Upper lobe of left lung (tissue), 6 donors: ENCODE results near the gene CNKSR2. TPM values are rescaled to one million over a fixed set of nuclear protein-coding genes. Genes with fewer than 3 reads are reported as not detected.

Source experiments
- ATAC-seq, 2 donors: fragments of 200-7000 bp; cut with Tn5 transposase; one replicate each; pipeline ENCODE4 v1.9.1; 2022; ENCODE audit warnings: mild to moderate bottlenecking in 2 of 2, moderate library complexity in 2 of 2; ENCODE audit not compliant: low FRiP score in 2 of 2
- DNase-seq, 2 donors: peaks; one replicate each; pipeline ENCODE4 v3.0.0-alpha.2; 2019 to 2020
- H3K27ac ChIP-seq, 4 donors: fragments of 200-600 bp; sonication (generic); one replicate each; pipeline ENCODE4 v1.5.1; 2016 to 2019
- H3K27me3 ChIP-seq, 4 donors: fragments of 200-600 bp; sonication (generic); one replicate each; pipeline ENCODE4 v1.5.1; 2017 to 2019
- H3K36me3 ChIP-seq, 4 donors: fragments of 200-600 bp; sonication (generic); one replicate each; pipeline ENCODE4 v1.5.1; 2016 to 2019
- H3K4me1 ChIP-seq, 4 donors: fragments of 200-600 bp; sonication (generic); one replicate each; pipeline ENCODE4 v1.5.1; 2018 to 2019
- H3K4me3 ChIP-seq, 4 donors: fragments of 200-600 bp; sonication (generic); one replicate each; pipeline ENCODE4 v1.5.1; 2017 to 2019; ENCODE audit warnings: mild to moderate bottlenecking in 2 of 4, moderate library complexity in 1 of 4
- H3K9me3 ChIP-seq, 4 donors: fragments of 200-600 bp; sonication (generic); one replicate each; pipeline ENCODE4 v1.5.1; 2018 to 2019
- CTCF ChIP-seq, 6 experiments: fragments of 450-650 bp in 4 of 6; fragments of 200-600 bp in 2 of 6; sonication (generic) in 2 of 6; IDR thresholded peaks; one replicate each; pipeline ENCODE4 v1.5.1; 2016 to 2019; ENCODE audit warnings: antibody characterized with exemption in 6 of 6
- EP300 ChIP-seq, 4 donors: sonication (generic); formaldehyde crosslinking; IDR thresholded peaks; one replicate each; pipeline ENCODE4 v1.5.1; 2017; ENCODE audit warnings: antibody characterized with exemption in 4 of 4, control low read depth in 2 of 4
- POLR2A ChIP-seq, 4 donors: fragments of 450-650 bp; IDR thresholded peaks; one replicate each; pipeline ENCODE4 v1.5.1; 2016 to 2017; ENCODE audit warnings: antibody characterized with exemption in 4 of 4, mild to moderate bottlenecking in 2 of 4
- POLR2AphosphoS5 ChIP-seq, 2 donors: sonication (generic); formaldehyde crosslinking; IDR thresholded peaks; one replicate each; pipeline ENCODE4 v1.5.1; 2017; ENCODE audit warnings: antibody characterized with exemption in 2 of 2
- WGBS, 2 donors: methylation state at CpG; one replicate each; pipeline ENCODE4 v1.1.5; 2017 to 2018; 5-methylcytosine and 5-hydroxymethylcytosine counted together
- total RNA-seq, 6 donors: library from RNA; depleted of rRNA in 4 of 6; stranded (reverse); fragments of >200 nt in 4 of 6; gene quantifications; one replicate each; pipeline versions ENCODE4 v1.1.0 to v1.2.1, GENCODE V29; 2016 to 2021
- donor health status: DM: no; HTN: no; CAD: no; lungs with moderate emphysema.
- donor health status: DM: no; HTN: yes; CAD: no; lungs with severe emphysema.

Gene CNKSR2
- total RNA-seq, 6 donors from 2014 or later, result 4.0 to 14.5 (median 7.0) TPM

GRCh38 chrX:21660156-21660555 is 285.9 kb downstream of the CNKSR2 start:
- ATAC-seq (no peak), DNase-seq (no peak)
- TF ChIP-seq EP300 (IDR thresholded peaks at IDR 0.05), result no peak
- TF ChIP-seq CTCF (IDR thresholded peaks at IDR 0.05), result no peak
- TF ChIP-seq POLR2AphosphoS5 (IDR thresholded peaks at IDR 0.05), result no peak
- TF ChIP-seq POLR2A (IDR thresholded peaks at IDR 0.05), result no peak
- Histone ChIP-seq H3K27me3 (peaks cover 0 to 13% (median 0%) of the 10 kb centered on the region in 4 donors), H3K4me3 (no peak overlapping the region), H3K9me3 (no peaks in the 10 kb centered on the region), H3K4me1 (peaks cover 0 to 12% (median 0%) of the 10 kb centered on the region in 4 donors), H3K36me3 (no peaks in the 10 kb centered on the region), H3K27ac (no peak overlapping the region)
- 67 to 84% methylated on average over 2 of the region's 2 CpGs for WGBS, 2 donors

- Histone ChIP-seq H3K4me1 (peaks cover 0 to 12% (median 0%) of the 10 kb centered on the region in 4 donors), H3K36me3 (no peaks in the 10 kb centered on the region), H3K4me3 (no peak overlapping the region), H3K27me3 (peaks cover 0 to 7% (median 0%) of the 10 kb centered on the region in 4 donors), H3K9me3 (no peaks in the 10 kb centered on the region), H3K27ac (no peak overlapping the region)
- 63 to 84% methylated on average over 6 of the region's 6 CpGs for WGBS, 2 donors
- ATAC-seq (no peak), DNase-seq (no peak)
- TF ChIP-seq POLR2A (IDR thresholded peaks at IDR 0.05), result no peak
- TF ChIP-seq EP300 (IDR thresholded peaks at IDR 0.05), result no peak
- no peak for TF ChIP-seq CTCF (IDR thresholded peaks at IDR 0.05)
- no peak for TF ChIP-seq POLR2AphosphoS5 (IDR thresholded peaks at IDR 0.05)
These were observed 287.1 kb downstream of the CNKSR2 start for GRCh38 chrX:21661316-21661715.

GRCh38 chrX:21662761-21663160 is 288.5 kb downstream of the CNKSR2 start:
- DNase-seq (no peak), ATAC-seq (no peak)
- no peak overlapping the region for H3K4me3 ChIP-seq
- H3K27me3 ChIP-seq, result peaks cover 0 to 7% (median 0%) of the 10 kb centered on the region in 4 donors
- no peaks in the 10 kb centered on the region for H3K36me3 ChIP-seq
- no peaks in the 10 kb centered on the region for H3K9me3 ChIP-seq
- WGBS, 2 donors, result 63 to 74% methylated on average over 4 of the region's 4 CpGs
- H3K4me1 ChIP-seq, result peaks cover 0 to 11% (median 0%) of the 10 kb centered on the region in 4 donors
- H3K27ac ChIP-seq, result no peak overlapping the region
- TF ChIP-seq POLR2AphosphoS5 (IDR thresholded peaks at IDR 0.05) (no peak), EP300 (IDR thresholded peaks at IDR 0.05) (no peak), POLR2A (IDR thresholded peaks at IDR 0.05) (no peak), CTCF (IDR thresholded peaks at IDR 0.05) (no peak)

GRCh38 chrX:21666252-21666651 is 292.0 kb downstream of the CNKSR2 start:
- Histone ChIP-seq H3K4me1 (no peaks in the 10 kb centered on the region), H3K27me3 (no peaks in the 10 kb centered on the region), H3K36me3 (no peaks in the 10 kb centered on the region), H3K4me3 (no peak overlapping the region), H3K27ac (no peak overlapping the region), H3K9me3 (no peaks in the 10 kb centered on the region)
- TF ChIP-seq EP300 (IDR thresholded peaks at IDR 0.05) (no peak), CTCF (IDR thresholded peaks at IDR 0.05) (no peak), POLR2A (IDR thresholded peaks at IDR 0.05) (no peak)
- DNase-seq (no peak), ATAC-seq (no peak)
- WGBS, 2 donors, result 67% methylated on average over 4 of the region's 4 CpGs; no CpG with 5 or more reads in 1 of the 2 donors

GRCh38 chrX:21666679-21667078 is 292.5 kb downstream of the CNKSR2 start:
- WGBS, 2 donors, result 67 to 87% methylated on average over 4 of the region's 4 CpGs
- ATAC-seq (no peak), DNase-seq (no peak)
- H3K36me3 ChIP-seq, result no peaks in the 10 kb centered on the region
- TF ChIP-seq POLR2A (IDR thresholded peaks at IDR 0.05), result no peak
- TF ChIP-seq POLR2AphosphoS5 (IDR thresholded peaks at IDR 0.05), result no peak
- no peak for TF ChIP-seq EP300 (IDR thresholded peaks at IDR 0.05)
- no peak for TF ChIP-seq CTCF (IDR thresholded peaks at IDR 0.05)
- H3K4me1 ChIP-seq, result no peaks in the 10 kb centered on the region
- H3K4me3 ChIP-seq, result no peak overlapping the region
- no peaks in the 10 kb centered on the region for H3K27me3 ChIP-seq
- H3K27ac ChIP-seq, result no peak overlapping the region
- H3K9me3 ChIP-seq, result no peaks in the 10 kb centered on the region
